T-helper 2 cell treated with Interferon-gamma antibody and Interleukin-4, amounts not matched to agents 100 ng/mL and 5 ng/mL, for 36 hours (primary cell): ENCODE results near the gene FGFR2. TPM values are rescaled to one million over a fixed set of nuclear protein-coding genes. Genes with fewer than 3 reads are reported as not detected.

Experiments used
- intact Hi-C: fragments of 100-400 bp; cut with micrococcal nuclease; formaldehyde crosslinking; loops from one replicate; pipeline ENCODE4 v1.15.1; 2023
- total RNA-seq: library from RNA; stranded (reverse); gene quantifications from 2 replicates; pipeline ENCODE4 v1.2.3, GENCODE V29; 2022

The FGFR2 gene
- total RNA-seq, 1 donor from 2014 or later: 0.73 TPM

- intact Hi-C loops: no loop called here
Measured at GRCh38 chr10:121591186-121591585, 7.1 kb downstream of the FGFR2 start.

GRCh38 chr10:121590772-121591171 lies 7.5 kb downstream of the FGFR2 start:
- intact Hi-C loops: no loop called here

GRCh38 chr10:121589553-121589952 lies 8.7 kb downstream of the FGFR2 start:
- intact Hi-C loops: no loop called here

GRCh38 chr10:121583857-121584256 lies 14.4 kb downstream of the FGFR2 start:
- intact Hi-C loops: no loop called here

- intact Hi-C loops: no loop called here
Measured at GRCh38 chr10:121583258-121583657, 15.0 kb downstream of the FGFR2 start.

GRCh38 chr10:121580276-121581116 lies 17.7 kb downstream of the FGFR2 start:
- intact Hi-C loops: no loop called here

GRCh38 chr10:121579656-121580055 lies 18.6 kb downstream of the FGFR2 start:
- intact Hi-C loops: no loop called here

GRCh38 chr10:121578965-121579364 lies 19.3 kb downstream of the FGFR2 start:
- intact Hi-C loops: no loop called here

- intact Hi-C loops: no loop called here
Measured at GRCh38 chr10:121578298-121578697, 19.9 kb downstream of the FGFR2 start.

GRCh38 chr10:121577568-121577967 lies 20.7 kb downstream of the FGFR2 start:
- intact Hi-C loops: no loop called here

- intact Hi-C loops: no loop called here
Measured at GRCh38 chr10:121576139-121576538, 22.1 kb downstream of the FGFR2 start.

GRCh38 chr10:121574519-121575166 lies 23.6 kb downstream of the FGFR2 start:
- intact Hi-C loops: no loop called here

- intact Hi-C loops: no loop called here
Measured at GRCh38 chr10:121573538-121573941, 24.7 kb downstream of the FGFR2 start.

GRCh38 chr10:121572859-121573537 lies 25.2 kb downstream of the FGFR2 start:
- intact Hi-C loops: no loop called here

- intact Hi-C loops: no loop called here
Measured at GRCh38 chr10:121570315-121570714, 27.9 kb downstream of the FGFR2 start.

GRCh38 chr10:121568275-121568674 lies 30.0 kb downstream of the FGFR2 start:
- intact Hi-C loops: no loop called here

GRCh38 chr10:121567569-121567968 lies 30.7 kb downstream of the FGFR2 start:
- intact Hi-C loops: no loop called here

- intact Hi-C loops: no loop called here
Measured at GRCh38 chr10:121566755-121567154, 31.5 kb downstream of the FGFR2 start.

GRCh38 chr10:121559326-121560026 lies 38.8 kb downstream of the FGFR2 start:
- intact Hi-C loops: no loop called here

GRCh38 chr10:121558238-121558637 lies 40.0 kb downstream of the FGFR2 start:
- intact Hi-C loops: no loop called here

- intact Hi-C loops: no loop called here
Measured at GRCh38 chr10:121556918-121557573, 41.2 kb downstream of the FGFR2 start.
